HT1080 (cell line): Measurements from ENCODE around the gene RNF145. TPM values are rescaled to one million over a fixed set of nuclear protein-coding genes. Genes with fewer than 3 reads are reported as not detected.

Experiments
- DNase-seq: peaks from one replicate; pipeline ENCODE4 v3.0.0-alpha.2; 2015; ENCODE audit warnings: low read depth
- total RNA-seq: library from RNA; depleted of rRNA; stranded (reverse); fragments of >200 nt; shearing (Covaris generic); gene quantifications from 2 replicates; pipeline ENCODE4 v1.2.3, GENCODE V29; 2014

Gene RNF145
- total RNA-seq, 1 experiment from 2014 or later: 141 TPM

DNA sequence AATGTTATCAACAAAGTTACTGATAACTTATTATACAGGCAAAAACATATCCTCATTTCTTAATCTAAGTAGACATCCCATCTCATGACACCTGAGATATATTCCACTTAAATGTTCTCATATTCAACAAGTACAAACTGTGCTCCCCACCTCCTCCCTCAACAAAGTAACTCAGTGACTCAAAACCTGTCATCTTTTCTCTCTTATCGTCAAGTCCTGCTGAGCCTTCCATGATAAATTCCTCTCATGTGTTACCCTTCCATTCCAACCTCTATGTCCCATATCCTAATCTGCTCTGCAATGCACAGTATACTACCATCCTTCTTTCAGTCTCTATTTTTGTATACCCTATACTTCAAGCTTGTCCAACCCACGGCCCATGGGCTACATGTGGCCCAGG, 13.6 kb downstream of the RNF145 start:
- no peak for DNase-seq

DNA sequence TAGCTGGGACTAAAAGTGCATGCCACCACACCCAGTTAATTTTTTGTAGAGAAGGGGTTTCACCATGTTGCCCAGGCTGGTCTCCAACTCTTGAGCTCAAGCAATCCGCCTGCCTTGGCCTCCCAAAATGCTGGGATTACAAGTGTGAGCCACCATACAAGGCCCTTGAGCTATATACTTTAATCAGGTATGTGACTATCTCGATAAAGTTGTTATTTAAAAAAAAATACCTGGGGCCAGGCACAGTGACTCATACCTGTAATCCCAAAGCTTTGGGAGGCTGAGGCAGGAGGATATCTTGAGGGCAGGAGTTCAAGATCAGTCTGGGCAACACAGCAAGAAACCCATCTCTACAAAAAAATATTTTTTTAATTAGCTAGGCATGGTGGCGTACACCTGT, 19.2 kb downstream of the RNF145 start:
- no peak for DNase-seq

DNA sequence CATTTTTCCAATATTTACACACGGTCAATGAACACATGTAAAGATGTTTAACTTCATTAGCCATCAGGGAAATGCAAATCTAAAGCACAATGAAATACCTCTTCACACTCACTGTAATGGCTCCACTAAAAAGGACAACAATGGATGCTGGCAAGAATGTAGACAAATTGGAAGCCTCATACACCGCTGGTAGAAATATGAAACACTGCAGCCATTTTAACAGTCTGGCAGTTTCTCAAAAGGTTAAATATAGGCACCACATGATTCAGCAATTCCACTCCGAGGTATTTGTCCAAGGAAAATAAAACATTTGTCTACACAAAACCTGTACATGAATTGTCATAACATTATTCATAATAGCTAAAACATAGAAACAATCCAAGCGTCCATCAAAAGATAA, 20.0 kb downstream of the RNF145 start:
- DNase-seq: no peak

DNA sequence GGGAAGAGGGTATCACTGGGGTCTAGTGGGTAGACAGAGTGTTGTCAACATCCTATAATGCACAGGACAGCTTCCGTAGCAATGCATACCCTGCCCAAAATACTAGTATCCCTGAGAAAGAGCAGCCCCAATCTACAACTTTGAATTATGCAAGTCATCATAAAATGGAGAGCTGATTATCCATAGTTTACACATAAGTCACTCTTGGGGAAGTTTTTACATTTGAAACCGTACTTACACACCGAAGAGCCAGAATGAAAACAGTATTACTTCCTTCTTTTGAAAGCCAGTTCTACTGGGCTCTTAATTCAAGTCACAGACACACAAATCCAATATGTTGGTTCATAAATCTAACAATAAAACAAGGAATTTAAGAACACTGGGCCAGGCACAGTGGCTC, 21.6 kb downstream of the RNF145 start:
- DNase-seq: no peak

DNA sequence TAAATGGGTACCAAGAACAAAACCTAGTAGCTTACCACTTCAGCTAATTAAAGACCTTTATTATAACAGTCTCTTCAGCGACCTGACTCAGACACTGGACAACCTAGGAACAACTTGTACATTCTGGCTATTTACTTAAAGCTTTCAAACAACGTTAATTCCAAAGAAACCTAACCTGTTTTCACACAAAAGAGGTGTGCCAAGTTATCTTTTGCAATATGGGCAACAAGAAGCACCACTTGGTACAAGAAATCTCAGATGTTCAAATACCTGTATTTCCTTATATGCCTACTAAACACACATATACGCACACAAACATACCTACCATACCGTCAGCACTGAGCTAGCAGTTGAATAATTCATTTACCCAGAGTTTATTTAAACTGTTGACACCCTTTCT, 23.0 kb downstream of the RNF145 start:
- DNase-seq: no peak

DNA sequence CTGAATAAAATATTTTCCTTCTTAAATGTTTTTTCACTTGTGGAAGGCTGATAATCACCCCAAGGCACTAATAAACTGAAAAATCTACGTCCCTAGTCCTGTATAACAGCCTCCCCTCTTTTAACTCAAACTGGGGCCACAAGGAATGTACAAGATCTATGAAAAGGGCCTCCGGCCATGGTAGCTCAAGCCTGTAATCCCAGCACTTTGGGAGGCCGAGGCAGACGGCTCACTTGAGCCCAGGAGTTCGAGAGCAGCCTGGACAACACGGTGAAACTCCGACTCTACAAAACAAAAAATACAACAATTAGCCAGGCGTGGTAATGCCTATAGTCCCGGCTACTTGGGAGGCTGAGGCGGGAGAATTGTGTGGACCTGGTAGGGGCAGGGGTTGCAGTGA, 23.6 kb downstream of the RNF145 start:
- no peak for DNase-seq

DNA sequence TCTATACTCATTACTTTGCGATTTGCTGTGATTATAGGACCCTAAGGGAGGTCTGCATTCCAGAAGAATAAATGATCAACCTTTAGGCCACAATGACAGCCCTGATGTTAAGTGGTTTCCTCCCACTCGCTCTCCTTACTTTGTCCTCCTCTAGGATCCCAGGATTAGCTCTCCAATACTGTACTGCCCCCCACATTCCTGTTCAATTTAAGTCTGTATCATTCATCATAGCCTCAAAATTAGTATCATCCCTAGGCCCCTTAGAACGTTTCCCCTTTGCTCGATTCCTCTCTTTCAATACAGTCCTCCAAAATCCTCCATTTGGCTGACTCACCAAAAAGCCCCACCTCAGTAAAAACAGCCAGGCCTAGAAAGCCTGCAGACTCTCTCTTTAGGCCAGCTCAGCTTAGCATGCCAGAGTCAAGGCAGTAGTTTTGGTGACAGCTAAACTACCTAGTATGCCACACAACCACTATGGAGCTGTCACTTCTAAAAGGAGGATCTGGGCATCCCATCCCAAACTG, 24.4 kb downstream of the RNF145 start:
- peak; percentile 93 for DNase-seq

DNA sequence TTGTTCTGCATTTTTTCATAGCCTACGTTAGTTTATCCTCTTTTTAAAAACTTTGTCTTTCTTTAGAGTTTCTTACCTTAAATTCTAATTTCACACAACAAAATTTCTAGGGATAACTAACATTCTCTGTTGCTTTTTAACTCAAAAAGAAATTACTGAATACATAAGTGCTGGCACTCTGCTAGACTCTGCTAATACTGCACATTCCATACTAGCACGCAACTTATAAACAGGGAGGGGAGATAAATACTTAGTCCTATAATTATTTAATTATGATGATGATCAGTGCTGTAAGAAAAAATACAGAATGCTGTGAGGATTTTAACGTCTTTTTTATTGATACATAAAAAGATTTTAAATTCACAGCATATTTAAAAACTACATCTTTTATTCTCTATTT, 25.1 kb downstream of the RNF145 start:
- DNase-seq: no peak

DNA sequence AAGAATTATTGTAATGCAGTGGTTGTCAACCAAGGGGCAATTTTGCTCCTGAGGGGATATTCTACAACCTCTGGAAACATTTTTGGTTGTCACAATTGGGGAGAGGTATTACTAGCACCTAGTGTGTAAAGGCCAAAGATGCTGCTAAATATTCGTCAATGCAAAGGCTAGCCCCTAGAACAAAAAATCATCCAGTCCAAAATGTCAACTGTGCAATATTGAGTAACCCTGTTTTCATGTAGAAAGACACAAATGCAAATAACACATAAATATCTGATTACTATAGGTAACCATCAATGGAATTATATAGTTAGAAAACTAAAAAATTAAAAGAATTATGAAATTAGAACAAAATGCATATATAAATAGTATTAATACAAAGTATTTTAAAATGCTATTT, 26.1 kb downstream of the RNF145 start:
- DNase-seq: no peak

DNA sequence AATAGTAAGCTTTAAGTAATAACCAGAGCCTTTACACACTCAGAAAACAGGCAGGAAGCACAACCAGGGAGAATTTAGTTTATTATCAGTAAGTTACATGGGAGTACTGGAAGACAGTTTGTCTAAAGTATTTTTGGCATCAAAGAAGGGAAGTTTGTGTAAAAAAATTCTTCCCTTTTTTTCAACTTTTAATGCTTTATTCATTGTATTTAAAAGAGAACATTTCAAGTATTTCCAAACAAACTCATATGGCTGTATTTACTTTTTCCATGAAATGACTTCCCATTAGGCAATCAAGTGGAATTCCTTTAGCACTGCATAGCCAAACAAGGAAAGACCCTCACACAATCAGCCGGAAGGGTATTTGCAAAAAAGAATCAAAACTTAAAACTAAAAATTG, 26.7 kb downstream of the RNF145 start:
- no peak for DNase-seq

DNA sequence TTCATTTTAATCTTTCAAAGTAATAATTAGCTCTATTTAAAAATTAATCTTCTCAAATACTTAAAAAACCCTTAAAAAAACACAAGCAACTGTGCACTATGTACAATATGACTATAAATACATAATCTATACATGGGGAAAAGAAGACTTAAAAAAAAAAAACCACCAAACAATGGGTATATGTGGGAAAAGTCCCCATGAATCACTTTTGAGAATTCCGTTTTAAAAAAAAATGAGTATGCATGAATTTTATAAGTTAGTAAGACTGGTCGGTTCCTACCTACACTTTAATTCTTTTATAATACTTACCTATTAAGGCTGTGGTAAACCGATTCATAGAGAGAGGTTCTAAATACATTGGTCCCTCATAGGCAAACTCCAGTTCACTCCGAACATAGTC, 27.7 kb downstream of the RNF145 start:
- no peak for DNase-seq

DNA sequence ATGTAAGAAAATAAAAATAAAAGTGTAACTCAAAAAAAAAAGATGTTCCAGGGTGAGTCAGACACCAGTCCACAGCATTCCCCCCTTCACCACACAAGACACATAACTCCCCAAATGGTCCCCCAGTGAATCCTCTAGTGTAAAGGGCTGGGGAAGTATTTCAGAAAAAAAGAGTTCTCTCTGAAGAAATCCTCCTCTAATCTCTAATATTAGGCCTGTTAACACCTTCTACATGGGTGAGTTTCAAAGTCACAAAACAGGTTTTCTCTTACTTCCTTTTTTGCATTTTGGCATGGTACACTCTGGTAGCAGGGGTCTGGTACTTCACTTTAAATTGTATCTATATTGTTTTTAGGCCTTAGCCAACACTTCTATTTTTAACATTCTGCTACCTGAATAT, 28.2 kb downstream of the RNF145 start:
- DNase-seq: no peak

DNA sequence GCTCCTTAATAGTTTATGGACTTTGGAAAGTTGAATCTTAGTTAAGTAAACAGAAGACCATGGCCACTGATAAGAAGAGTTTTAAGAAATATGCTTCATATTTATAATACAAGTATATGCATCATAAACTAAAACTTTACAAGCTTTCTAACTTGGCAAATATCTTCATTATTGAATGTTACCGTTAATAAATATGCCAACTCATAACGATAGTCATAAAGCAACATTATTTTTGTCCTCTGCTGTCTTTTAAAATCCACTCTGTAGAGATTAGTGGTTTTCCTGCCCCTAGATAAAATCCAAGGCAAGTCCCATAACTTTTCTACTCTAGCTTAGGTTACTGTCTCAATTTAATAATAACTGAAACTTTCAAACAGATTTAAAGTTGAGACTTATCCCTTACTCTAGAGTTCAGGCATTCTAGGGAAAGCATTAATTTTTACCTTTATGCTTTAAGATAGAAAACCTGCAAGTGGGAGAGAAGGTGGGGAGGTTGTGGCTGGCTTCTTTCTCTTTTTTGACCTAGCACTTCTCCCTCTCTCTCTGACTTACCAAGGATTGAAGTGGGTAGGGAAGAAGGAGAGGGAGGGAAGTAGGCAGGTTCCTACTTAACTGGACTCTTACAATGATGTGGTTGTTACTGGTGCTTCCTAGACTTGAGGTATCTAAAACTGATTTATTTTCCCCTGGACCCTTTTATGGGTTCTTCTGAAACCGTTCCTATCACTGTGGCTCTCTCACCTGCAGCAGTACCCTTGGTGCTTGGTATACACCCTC, 29.6 kb downstream of the RNF145 start:
- peak; percentile 34 for DNase-seq

DNA sequence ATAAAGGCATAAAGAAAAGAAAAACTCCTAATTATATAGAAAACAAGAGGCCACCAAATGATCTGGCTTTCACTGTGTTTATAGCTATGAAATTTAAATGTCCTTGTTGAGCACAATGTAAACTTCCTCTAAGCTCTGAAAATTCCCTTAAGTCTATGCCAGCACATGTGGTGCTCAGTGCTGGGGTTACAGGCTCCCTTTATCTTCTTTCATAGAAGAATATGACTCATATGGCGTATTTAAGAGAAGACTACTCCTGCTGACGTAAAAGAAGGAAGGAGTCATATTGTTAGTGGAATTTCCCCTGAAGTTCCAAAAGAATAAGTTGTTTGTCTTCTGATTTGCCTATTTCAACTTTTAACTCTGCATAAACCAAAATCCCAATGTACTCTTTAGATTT, 30.4 kb downstream of the RNF145 start:
- peak; percentile 97 for DNase-seq

DNA sequence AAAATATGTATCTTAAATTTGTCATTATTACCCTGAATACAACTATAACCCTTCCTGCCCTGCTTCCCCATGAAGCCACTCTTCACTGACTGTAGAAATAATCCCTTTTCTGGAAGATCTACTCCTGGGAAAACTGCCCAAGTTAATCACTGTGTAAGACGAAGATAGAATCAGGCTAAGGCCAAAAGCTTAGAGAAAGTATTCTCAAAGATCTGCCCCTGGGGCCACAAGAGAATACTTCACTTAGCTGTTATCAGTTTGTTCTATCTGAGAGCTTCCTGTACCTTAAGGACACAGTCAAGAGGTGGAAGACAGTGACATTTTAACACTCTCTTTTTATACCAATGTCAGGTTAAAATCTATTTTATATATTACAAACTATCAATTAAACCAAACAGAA, 33.8 kb downstream of the RNF145 start:
- DNase-seq: no peak

DNA sequence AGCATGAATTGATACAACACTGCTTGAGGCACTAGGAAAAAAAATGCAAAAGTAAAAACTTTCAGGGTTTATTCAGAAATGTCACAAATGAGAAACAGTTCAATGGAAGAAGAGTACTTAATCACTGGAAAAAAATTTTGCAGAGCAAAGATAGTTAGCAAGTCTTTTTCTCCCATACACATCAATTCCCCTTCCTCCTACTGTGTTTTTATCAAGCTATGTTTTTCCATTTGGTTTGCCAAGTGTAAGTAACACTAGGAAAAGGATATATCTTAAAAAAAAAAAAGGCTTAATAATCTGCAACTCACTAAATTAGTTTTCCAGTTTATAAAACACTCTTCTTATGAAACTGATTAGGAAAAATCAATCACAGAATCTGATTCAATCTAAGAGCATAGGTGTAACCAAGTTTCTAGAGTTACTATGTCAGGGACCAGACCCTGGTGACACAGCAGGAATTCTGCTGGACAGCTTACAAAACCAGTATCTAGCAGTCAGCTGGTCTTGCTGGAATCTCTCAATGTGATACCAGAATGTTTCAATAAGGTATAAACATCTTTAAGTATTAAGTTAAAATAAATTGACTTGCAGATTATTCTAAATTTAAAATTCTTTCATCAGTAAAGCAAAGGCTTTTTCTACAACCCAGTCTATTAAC, 34.7 kb downstream of the RNF145 start:
- DNase-seq: no peak

DNA sequence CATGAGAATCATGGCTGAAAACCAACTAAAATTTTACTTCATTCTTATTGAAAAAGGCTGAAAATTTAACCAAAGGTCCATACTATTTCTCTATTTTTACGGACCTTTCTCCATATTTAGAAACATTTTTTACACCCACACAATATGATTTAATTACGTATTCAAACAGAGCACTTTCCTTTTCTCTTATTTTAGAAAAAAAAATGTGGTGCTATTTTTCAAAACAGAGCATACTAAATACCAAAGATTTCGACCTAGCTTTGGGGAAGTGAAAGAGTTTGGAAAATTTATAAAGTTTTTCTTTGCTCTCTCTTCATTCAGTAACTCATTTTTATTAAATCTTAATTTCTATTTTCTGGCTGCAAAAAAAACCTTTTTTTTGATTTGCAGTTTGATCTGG, 38.1 kb downstream of the RNF145 start:
- DNase-seq: no peak

DNA sequence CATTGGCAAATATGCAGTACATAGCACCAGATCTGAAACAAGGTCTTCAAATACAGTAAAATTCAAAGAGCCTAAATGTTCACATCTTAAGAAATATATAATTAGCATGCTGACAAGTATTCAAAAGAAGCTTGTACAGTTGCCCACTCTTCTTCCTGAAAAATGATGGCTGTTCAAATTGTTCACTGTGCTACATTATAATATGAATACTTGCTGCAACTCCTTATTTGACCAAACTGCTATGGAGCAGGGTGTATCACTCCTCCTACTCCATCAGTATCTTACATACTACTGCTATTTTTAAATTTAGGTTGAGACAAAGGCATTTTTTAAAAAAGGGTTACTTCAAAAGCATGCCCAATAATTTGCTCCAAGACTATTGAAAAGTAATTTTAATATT, 39.3 kb downstream of the RNF145 start:
- no peak for DNase-seq

DNA sequence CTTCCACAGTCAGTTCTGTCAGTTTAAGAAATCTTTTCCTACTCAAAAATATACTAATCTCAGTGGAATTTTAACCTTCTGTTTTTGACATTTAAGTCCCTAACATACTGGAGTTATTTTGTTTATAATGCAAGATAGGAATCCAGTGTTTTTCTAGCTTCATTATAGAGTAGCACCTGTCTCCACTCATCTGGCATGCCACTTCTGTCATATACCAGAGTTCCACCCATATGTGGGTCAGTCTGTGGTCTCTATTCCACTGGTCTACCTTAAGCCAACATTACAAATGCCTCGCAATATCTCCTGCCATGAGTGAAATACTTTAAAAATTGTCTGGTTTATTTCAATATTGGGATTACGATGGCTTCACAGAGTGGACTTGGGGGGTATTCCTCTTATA, 42.9 kb downstream of the RNF145 start:
- no peak for DNase-seq

DNA sequence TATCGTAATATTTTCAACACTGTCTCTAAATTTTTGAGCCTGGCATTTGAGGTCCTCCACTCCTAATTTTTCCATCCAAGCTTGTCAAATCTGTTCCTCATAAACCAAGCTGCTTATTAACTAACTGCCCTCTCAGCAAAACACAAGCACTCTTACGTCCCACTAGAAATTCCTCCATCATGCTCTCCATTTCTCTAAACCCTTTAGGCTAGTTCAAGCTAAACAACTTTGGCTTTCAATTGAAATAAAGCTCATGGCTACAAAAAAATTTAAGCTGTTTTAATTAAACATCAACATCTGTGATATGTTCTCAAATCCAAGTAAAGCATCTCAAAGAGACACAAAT, 45.7 kb downstream of the RNF145 start:
- DNase-seq: no peak

DNA sequence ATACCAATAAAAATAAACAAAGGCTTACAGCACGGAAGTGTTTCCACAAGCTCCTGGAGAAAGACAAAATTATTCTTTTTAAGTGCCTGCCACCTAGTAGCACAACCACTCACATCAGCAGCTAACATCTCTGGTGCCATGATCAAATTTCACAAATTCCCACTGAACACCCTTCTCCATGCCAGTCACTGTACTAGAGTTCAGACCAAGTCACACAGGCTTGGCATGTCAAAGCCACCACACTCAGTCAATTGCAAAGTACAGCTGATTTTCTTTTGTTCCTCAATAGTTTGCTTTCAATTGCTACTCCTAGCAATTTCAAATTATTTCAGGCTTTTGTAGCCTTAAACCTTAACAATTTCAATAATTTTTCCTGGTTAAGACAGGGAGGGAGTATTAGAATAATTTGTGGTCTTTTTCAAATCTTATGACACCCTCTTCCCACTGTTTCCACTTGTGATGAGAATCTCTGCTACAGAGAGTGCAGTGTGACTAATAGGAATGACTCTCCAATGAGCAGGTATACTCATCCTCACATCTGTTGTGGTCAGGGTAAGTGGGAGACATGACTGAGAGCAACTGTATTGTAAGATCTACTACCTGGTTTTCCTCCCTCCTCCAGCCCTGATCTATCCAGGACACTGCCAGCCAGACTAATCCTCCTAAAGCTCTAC, 46.2 kb downstream of the RNF145 start:
- DNase-seq: peak; percentile 95

DNA sequence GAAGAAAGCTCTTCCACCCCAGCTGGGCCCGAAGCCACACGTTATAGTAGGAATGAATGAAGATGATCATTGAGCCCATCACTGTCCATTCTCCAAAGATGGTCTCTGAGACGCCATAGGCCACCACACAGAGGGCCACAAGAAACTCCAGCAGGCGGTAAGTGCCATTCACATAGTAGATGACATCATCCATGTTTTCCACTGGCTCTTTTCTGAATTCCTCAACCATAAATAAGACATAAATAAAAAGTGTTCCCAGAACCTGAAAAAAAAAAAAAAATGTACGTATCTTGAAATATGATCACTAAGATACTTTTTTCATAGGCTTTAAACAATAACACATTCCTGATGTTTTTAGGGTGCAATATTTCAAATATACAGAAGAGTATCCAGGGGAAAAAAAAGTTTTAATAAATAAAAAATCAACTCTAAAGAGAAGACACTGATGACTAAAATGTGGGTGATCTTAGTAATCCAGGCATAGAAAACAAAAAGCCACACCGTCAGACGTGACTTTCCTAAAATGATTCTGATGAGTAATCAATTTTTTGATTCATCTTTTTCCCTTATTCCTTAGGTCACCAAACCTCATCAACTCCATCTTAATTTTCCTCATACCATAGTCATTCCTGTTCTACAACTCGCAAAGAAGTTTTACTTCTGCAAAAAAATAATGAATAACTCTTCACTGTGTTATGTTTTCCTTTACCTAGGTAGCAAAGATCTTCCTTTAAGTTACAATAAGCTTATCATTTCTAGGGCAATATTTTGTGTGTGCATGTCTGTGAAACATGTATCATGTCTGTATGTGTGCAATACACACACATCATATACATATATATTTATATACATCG, 47.8 kb downstream of the RNF145 start:
- no peak for DNase-seq
